ENCODE results near the gene PIBF1.
"Not testable (repeated sequence)": the region's sequence is repeated elsewhere in the genome, so short reads cannot be mapped to it uniquely, and the experiment has no call there.

Gene PIBF1

DNA sequence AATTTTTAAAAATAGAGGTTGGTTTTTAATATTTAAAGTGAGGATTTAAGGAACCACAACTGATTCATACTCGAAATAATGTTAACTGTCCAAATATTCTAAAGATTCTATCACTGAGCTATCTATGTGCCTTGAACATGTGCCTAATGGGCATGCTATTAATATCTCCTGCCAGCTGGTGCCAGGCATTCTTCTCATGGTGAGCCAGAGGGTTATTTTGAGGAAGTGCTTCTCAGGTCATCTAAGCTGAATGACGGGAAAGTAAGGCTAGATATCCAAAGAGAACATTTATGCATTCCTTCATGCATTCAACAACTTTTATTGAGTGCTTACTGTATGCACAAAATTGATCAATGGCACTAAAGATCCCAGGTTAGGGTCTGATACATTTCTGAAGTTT is 138.2 kb downstream of the PIBF1 start:
- no peak for DNase-seq

GRCh38 chr13:72931311-72931710 is 149.4 kb downstream of the PIBF1 start:
- no peak for DNase-seq

- DNase-seq = no peak
Measured at GRCh38 chr13:72932250-72932649, 150.3 kb downstream of the PIBF1 start.

DNA sequence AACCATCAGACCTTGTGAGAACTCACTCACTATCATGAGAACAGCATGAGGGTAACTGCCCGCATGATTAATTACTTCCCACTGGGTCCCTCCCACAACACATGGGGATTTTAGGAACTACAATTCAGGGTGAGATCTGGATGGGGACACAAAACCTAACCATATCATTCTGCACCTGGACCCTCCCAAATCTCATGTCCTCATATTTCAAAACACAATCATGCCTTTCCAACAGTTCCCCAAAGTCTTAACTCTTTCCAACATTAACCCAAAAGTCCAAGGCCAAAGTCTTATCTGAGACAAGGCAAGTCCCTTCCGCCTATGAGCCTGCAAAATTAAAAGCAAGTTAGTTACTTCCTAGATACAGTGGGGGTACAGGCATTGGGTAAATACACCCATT is 164.3 kb downstream of the PIBF1 start:
- DNase-seq = not testable (repeated sequence)

- DNase-seq = no peak
Measured at GRCh38 chr13:72952529-72953141, 170.7 kb downstream of the PIBF1 start.

- no peak for DNase-seq
Measured at GRCh38 chr13:72953391-72953965, 171.5 kb downstream of the PIBF1 start.

GRCh38 chr13:72959643-72960042 is 177.7 kb downstream of the PIBF1 start:
- DNase-seq = no peak

GRCh38 chr13:72960114-72960513 is 178.2 kb downstream of the PIBF1 start:
- no peak for DNase-seq

DNA sequence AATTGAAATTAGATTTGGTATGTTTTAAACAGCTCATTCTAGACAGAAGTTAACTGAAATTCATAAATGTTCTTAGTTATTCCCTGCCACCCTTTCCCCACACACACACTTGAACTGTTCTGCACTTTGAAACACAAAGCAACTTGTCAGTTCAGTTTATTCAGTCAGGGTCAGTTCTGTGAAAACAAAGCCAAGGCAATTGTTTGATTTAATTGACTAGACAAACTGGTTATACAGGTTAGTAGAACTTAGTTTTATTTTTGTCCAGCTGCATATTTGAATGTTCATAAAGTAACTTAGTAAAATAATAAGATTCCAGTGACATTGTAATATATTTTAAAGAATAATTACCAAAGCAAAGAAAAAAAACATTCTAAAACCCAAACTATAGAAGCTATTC is 178.6 kb downstream of the PIBF1 start:
- DNase-seq = peak; percentile 8

DNA sequence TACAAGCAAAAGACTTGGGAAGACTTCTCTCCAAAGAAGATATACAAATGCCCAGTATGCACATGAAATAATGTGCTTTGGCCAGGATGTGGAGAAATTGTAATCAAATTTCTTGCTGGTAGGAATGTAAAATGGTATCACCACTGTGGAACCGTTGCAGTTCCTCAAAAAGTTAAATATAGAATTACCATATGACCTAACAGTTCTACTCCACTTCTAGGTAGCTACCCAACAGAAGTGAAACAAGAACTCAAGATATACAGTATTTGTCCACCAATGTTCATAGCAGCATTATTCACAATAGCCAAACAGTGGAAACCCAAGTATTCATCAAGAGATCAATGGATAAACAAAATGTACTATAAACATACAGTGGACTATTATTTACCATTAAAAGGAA is 181.8 kb downstream of the PIBF1 start:
- DNase-seq = no peak

DNA sequence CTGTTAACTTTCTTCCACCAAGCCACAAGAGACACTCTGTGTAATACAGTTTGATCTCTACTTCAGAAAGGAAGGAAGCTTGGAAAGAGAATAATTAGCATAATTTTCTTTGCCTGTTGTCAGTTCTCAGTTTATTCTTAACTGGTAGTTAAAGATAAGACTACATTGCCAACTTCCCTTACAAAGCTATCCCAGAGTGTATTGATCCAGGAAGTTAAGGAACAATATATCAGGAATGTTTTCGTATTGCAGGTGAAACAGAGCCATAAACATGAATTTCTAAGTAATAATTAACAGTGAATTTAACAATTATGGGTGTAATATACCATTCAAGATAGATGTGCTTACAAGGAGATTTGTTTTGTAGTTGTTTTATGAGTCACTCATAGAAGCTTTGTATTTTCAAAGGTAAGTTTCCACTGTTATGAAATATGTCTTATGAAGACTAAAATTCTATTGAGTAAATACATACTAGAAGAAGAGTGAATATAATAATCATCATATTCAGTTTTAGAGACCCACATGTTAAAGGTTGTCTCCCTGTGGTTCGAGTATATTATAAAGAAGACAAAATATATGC is 188.5 kb downstream of the PIBF1 start:
- DNase-seq = no peak

DNA sequence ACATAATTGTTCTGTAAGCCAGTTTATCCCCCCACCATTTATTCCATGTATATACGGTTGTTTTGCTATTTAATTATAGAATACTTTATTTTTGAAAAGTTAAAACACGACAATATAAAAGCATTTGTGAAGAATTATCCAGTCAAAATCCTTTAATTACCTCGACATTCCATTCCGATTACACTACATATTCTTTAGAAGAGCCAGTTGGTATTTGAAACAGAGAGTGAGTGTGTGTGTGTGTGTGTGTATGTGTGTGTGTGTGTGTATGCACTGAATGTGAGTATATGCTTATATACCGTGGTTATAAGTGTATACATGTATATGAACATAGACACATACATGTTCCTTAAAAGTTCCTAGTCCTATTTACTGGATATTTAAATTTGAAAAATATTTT is 189.0 kb downstream of the PIBF1 start:
- DNase-seq = no peak

DNA sequence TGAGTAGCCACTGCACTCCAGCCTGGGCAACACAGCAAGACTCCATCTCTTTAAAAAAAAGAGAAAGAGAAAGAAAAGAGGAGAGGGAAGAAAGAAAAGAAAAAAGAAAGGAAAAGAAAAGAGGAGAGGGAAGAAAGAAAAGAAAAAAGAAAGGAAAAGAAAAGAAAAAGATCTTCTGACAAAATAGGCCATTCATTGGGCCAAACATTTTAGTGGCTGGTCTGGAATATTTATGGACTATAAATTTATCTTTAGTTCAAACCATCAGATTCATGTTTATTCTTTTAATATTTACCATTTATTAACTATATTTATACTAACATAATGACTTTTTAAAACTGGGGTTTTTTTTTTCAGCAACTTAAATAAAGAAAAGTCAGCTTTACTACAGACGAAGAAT is 191.3 kb downstream of the PIBF1 start:
- no peak for DNase-seq

- no peak for DNase-seq
Measured at GRCh38 chr13:72983085-72983768, 201.3 kb downstream of the PIBF1 start.

DNA sequence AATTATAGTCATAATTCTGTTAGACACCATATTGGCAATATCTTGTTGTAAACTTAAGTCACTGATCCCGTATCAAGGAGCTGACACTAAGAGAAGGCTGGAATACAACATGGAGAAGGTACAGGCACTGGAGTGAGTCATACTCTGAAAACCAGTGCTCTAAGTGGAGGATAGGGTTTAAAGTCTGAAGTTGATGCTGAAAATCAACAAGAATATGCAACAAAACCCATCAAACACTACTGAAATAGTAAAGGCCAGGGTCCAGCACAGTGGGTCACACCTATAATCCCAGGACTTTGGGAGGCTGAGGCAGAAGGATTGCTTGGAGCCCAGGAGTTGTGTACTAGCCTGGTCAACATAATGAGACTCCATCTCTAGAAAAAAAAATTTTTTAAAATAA is 203.7 kb downstream of the PIBF1 start:
- no peak for DNase-seq

DNA sequence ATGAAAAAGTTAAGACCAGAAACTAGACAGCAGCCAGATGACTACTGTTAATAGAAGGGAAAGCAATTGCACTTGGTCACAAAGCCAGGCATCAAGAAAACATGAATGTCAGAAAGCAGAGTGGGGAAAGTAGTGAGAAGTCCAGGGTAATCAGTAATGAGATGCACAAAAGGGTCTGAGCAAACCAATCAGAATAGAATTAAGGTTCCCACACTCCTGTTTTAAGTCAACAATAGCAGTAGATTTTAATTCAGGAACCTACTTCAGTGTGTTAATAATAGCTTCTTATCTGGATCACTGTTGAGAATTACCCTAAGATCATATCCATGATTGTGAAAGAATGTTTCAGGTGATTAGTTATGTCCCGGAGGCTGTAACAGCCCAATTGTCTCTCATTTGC is 204.3 kb downstream of the PIBF1 start:
- DNase-seq = no peak

GRCh38 chr13:72990953-72991352 is 209.0 kb downstream of the PIBF1 start:
- no peak for DNase-seq

DNA sequence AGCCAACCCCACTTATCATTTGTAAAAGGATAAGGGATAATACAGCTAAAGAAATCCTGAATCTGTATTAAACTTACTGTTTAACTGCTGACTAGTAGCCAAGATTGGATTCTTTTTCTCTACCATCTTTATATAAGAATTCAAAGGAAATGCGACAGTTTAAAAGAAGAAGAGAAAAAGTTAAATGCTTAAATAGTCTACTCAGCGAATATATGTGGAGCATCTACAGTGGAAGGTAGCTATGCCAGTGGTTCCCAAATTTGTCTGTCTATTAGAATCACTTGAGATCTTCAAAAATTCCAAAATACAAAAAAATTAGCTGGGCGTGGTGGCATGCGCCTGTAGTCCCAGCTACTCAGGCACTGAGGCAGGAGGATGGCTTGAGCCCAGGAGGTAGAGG is 216.1 kb downstream of the PIBF1 start:
- DNase-seq = no peak

DNA sequence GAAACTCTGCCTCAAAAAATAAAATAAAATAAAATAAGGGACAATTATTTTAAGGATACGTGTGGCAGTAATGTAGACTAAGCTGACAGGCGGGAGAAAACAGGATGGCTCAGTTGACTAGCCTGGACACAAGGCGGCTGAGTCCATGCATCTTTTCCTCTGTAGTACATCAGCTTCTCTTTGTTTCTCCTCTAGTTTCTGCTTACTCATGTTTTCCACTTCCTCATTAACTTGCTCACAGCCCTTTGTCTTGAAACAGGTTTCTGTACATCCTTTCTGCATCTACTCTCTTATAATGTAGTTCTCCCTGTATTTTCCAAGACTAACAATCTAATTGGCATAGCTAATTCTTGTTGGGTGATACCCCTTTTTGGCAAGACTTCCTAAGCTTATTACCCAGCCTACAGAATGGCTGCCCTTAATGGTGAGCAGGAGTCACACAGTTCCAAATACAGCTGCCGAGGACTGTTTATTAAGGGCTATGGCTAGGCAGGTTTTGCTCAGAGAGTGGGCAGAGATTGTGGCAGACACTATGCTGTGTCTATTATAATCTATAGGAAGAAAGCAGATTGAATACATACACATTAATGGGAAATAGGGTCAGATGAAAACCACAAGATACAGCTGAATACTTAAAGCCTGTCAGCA is 218.2 kb downstream of the PIBF1 start:
- DNase-seq = peak; percentile 16

DNA sequence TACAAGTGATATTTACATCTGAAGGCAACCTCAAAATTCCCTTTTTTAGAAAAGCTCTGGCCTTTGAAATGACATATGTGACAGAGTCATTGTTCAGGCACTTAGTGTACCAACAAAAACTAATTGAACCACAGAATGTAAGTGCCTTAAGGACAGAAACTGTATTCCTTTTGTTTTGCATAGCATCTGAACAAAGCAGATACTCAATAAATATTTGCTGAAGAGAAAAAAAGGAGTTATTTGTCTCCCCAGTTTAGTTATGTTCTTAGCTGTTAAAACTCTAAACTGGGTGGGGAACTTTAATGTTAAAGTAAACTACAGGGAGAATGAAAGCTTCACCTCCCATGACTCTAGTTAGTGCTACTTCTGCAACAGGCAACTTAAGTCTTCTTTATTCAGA is 220.0 kb downstream of the PIBF1 start:
- no peak for DNase-seq

GRCh38 chr13:73011751-73012150 is 229.8 kb downstream of the PIBF1 start:
- DNase-seq = no peak

- no peak for DNase-seq
Measured at GRCh38 chr13:73015805-73016204, 233.9 kb downstream of the PIBF1 start.

- DNase-seq = no peak
Measured at GRCh38 chr13:73018336-73018735, 236.4 kb downstream of the PIBF1 start.
